HL-60 (cell line): ENCODE data around the gene POLR2C.

Experiments used
- POLR2AphosphoS5 ChIP-seq: IDR thresholded peaks from 2 replicates; pipeline ENCODE4 v1.6.1; 2012; ENCODE audit warnings: low read depth
- TF ChIP-seq, protein P1 (sequence below): IDR thresholded peaks from one replicate; pipeline ENCODE4 v1.5.1; 2011; ENCODE audit warnings: low read length, control low read depth, inconsistent platforms; ENCODE audit not compliant: insufficient read depth
- TF ChIP-seq, protein P2 (sequence below): IDR thresholded peaks from 2 replicates; pipeline ENCODE4 v1.6.1; 2012; ENCODE audit warnings: low read depth; ENCODE audit not compliant: insufficient replicate concordance

DNA sequence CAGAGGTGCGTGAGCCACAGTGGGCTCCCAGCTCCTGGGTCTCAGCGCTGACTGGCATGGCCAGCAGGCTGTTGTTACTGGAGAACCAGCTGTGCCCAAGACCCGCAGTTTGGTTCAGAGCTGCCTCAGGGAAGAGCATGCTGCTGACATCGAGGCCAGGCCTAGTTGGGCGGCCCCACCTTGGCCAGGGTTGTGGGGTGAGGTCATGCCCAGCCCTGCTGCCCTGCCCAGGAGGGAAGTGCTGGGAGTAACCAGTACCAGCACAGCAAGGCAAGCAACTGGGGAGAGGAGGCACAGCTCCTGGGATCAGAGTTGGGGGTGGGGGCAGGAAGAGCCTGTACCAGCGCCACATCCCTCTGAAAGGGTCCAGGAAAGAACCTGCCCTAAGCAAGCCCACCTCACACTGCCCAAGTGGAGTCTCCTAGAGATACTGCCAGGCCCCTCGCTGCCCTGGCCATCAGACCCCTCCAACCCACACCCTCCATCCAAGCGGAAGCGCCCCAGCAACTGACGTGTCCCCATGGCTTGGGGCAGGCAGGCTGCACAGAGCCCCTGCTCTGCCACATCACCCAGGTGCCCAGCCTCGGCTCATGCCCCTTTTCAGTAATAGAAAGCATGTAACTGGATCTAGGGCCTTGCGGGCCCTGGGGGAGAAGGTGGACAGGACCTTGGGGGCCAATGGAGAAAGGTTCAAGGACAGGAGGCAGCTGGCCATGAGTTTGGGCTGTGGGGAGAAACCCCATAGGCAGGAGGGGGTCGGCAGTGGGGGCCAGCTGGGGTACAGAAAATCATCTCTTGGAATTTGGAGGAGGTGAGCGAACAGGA is 22.8 kb downstream of the POLR2C start:
- TF ChIP-seq, protein P1, sequence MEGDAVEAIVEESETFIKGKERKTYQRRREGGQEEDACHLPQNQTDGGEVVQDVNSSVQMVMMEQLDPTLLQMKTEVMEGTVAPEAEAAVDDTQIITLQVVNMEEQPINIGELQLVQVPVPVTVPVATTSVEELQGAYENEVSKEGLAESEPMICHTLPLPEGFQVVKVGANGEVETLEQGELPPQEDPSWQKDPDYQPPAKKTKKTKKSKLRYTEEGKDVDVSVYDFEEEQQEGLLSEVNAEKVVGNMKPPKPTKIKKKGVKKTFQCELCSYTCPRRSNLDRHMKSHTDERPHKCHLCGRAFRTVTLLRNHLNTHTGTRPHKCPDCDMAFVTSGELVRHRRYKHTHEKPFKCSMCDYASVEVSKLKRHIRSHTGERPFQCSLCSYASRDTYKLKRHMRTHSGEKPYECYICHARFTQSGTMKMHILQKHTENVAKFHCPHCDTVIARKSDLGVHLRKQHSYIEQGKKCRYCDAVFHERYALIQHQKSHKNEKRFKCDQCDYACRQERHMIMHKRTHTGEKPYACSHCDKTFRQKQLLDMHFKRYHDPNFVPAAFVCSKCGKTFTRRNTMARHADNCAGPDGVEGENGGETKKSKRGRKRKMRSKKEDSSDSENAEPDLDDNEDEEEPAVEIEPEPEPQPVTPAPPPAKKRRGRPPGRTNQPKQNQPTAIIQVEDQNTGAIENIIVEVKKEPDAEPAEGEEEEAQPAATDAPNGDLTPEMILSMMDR, result no peak
- no peak for TF ChIP-seq POLR2AphosphoS5
- TF ChIP-seq, protein P2, sequence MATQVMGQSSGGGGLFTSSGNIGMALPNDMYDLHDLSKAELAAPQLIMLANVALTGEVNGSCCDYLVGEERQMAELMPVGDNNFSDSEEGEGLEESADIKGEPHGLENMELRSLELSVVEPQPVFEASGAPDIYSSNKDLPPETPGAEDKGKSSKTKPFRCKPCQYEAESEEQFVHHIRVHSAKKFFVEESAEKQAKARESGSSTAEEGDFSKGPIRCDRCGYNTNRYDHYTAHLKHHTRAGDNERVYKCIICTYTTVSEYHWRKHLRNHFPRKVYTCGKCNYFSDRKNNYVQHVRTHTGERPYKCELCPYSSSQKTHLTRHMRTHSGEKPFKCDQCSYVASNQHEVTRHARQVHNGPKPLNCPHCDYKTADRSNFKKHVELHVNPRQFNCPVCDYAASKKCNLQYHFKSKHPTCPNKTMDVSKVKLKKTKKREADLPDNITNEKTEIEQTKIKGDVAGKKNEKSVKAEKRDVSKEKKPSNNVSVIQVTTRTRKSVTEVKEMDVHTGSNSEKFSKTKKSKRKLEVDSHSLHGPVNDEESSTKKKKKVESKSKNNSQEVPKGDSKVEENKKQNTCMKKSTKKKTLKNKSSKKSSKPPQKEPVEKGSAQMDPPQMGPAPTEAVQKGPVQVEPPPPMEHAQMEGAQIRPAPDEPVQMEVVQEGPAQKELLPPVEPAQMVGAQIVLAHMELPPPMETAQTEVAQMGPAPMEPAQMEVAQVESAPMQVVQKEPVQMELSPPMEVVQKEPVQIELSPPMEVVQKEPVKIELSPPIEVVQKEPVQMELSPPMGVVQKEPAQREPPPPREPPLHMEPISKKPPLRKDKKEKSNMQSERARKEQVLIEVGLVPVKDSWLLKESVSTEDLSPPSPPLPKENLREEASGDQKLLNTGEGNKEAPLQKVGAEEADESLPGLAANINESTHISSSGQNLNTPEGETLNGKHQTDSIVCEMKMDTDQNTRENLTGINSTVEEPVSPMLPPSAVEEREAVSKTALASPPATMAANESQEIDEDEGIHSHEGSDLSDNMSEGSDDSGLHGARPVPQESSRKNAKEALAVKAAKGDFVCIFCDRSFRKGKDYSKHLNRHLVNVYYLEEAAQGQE, result no peak
